Epidermal melanocyte (primary cell): ENCODE data around the gene MRM2.

Experiments
- DNase-seq: peaks from one replicate; pipeline ENCODE4 v3.0.0; 2011; ENCODE audit warnings: low spot score; ENCODE audit not compliant: insufficient read length

MRM2 gene

GRCh38 chr7:2185715-2186114 is 56.3 kb downstream of the MRM2 start:
- no peak for DNase-seq
